Heart left ventricle (tissue), 13 donors: ENCODE data around the gene LGALS7B.

Source experiments
- POLR2A ChIP-seq, 2 donors: fragments of 450-650 bp; IDR thresholded peaks; one replicate each; pipeline ENCODE4 v1.6.1; 2017; ENCODE audit warnings: antibody characterized with exemption in 2 of 2, mild to moderate bottlenecking in 2 of 2, moderate library complexity in 2 of 2
- TF ChIP-seq, protein P1 (sequence below), 12 donors: fragments of 200-600 bp; sonication (generic) in 4 of 12; IDR thresholded peaks; one replicate each; pipeline versions ENCODE4 v1.5.0 to v1.8.0; 2018 to 2022; ENCODE audit warnings: antibody characterized with exemption in 12 of 12, mild to moderate bottlenecking in 5 of 12
- donor health status: ischemic (EF 13 %, LVEDD 7.1; RV severe dilation, severe dysfunction).
- donor health status: DM: no; HTN: yes; CAD: no.
- donor health status: DM: no; HTN: no; CAD: no.
- donor health status: ischemic (EF 25% LVEDD 6.9; RV normal size, moderate dysfunction).
- donor health status: ischemic (EF 25% LVEDD 5.7; RV mildly dilated, moderate dysfunction).
- donor health status: ischemic (EF 35%, LVEDD 5.7; RV mildly dilated, moderate dysfunction).
- donor health status: nonischemic (EF 11% LVEDD 7.7; RV severe dilation, severe dysfunction).
- donor health status: DM: yes; HTN: yes; CAD: no.
- donor health status: PGD.
- donor health status: ischemic (EF 29% LVEDD 5.4; RV normal size, mild dysfunction).
- donor health status: nonischemic (EF 23%, LVEDD 6.1; RV moderate dilation, normal function).

DNA sequence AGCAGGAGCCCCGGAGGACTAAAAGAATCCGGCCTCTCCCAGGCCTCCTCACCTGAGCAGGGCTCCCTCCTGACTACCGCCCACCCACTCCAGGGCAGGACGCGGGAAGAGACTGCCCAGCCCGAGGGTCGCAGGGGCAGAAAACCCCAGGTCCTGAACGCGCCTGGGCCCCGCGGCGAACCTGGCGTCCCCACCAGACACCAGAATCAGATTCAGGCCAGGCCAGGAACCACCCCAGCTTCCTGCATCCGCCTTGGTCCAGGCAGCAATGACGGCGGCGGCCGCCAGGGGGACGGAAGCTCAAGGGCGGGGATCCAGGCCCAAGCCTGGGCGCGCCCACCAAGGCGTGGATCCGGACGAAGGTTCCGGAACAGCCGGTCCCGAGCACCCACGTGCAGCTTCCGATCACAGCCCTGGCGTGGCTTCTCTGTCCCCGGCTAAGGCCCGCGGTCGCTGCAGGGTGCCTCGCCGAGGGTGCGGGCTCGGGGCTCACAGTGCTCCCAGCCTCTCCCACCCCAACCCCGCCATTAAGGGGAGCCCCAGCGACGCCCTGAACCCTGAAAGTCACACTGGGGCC lies 19.3 kb upstream of the LGALS7B start:
- TF ChIP-seq, protein P1, sequence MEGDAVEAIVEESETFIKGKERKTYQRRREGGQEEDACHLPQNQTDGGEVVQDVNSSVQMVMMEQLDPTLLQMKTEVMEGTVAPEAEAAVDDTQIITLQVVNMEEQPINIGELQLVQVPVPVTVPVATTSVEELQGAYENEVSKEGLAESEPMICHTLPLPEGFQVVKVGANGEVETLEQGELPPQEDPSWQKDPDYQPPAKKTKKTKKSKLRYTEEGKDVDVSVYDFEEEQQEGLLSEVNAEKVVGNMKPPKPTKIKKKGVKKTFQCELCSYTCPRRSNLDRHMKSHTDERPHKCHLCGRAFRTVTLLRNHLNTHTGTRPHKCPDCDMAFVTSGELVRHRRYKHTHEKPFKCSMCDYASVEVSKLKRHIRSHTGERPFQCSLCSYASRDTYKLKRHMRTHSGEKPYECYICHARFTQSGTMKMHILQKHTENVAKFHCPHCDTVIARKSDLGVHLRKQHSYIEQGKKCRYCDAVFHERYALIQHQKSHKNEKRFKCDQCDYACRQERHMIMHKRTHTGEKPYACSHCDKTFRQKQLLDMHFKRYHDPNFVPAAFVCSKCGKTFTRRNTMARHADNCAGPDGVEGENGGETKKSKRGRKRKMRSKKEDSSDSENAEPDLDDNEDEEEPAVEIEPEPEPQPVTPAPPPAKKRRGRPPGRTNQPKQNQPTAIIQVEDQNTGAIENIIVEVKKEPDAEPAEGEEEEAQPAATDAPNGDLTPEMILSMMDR (IDR thresholded peaks at IDR 0.05) = peak; percentile 67 to 97 (median 86)
- TF ChIP-seq POLR2A (IDR thresholded peaks at IDR 0.05) = no peak
